GM23338 (cell line): Measurements from ENCODE around the gene TBC1D5. TPM values are rescaled to one million over a fixed set of nuclear protein-coding genes. Genes with fewer than 3 reads are reported as not detected.

ENCODE experiments used
- ATAC-seq: fragments of 200-7000 bp; cut with Tn5 transposase; 3 replicates; pipeline ENCODE4 v1.9.1; 2020
- DNase-seq: peaks from one replicate; pipeline ENCODE4 v3.0.0-alpha.2; 2015; ENCODE audit warnings: low spot score
- H2AFZ ChIP-seq: fragments of 200-600 bp; sonication (generic); 2 replicates; pipeline ENCODE4 v1.8.0; 2016; ENCODE audit warnings: antibody characterized with exemption, mild to moderate bottlenecking, moderate library complexity
- H3F3A ChIP-seq: fragments of 200-600 bp; sonication (generic); replicated peaks from 2 replicates; pipeline ENCODE4 v1.8.0; 2017; ENCODE audit warnings: antibody characterized with exemption, mixed run types, low read depth
- H3K27ac ChIP-seq: fragments of 200-600 bp; sonication (generic); 2 replicates; pipeline ENCODE4 v1.6.1; 2016; ENCODE audit warnings: low read depth
- H3K27me3 ChIP-seq: fragments of 200-600 bp; sonication (generic); 2 replicates; pipeline ENCODE4 v1.8.0; 2016; ENCODE audit warnings: mild to moderate bottlenecking, mixed run types, moderate library complexity; ENCODE audit not compliant: insufficient read depth
- H3K36me3 ChIP-seq: fragments of 200-600 bp; sonication (generic); 2 replicates; pipeline ENCODE4 v1.8.0; 2016; ENCODE audit warnings: mild to moderate bottlenecking; ENCODE audit not compliant: insufficient read depth
- H3K4me1 ChIP-seq: fragments of 200-600 bp; sonication (generic); 2 replicates; pipeline ENCODE4 v1.8.0; 2016; ENCODE audit warnings: mild to moderate bottlenecking, moderate library complexity; ENCODE audit not compliant: insufficient read depth
- H3K4me2 ChIP-seq: fragments of 200-600 bp; sonication (generic); 2 replicates; pipeline ENCODE4 v1.7.1; 2017; ENCODE audit warnings: mixed run types
- H3K4me3 ChIP-seq: fragments of 200-600 bp; sonication (generic); 2 replicates; pipeline ENCODE4 v1.6.1; 2016; ENCODE audit warnings: mixed run types
- H3K79me2 ChIP-seq: fragments of 200-600 bp; sonication (generic); replicated peaks from 2 replicates; pipeline ENCODE4 v1.8.0; 2017; ENCODE audit warnings: mild to moderate bottlenecking; ENCODE audit not compliant: insufficient read depth
- H3K9me2 ChIP-seq: fragments of 200-600 bp; sonication (generic); 2 replicates; pipeline ENCODE4 v1.8.0; 2017; ENCODE audit not compliant: insufficient read depth
- H4K20me1 ChIP-seq: fragments of 200-600 bp; sonication (generic); replicated peaks from 2 replicates; pipeline ENCODE4 v1.8.0; 2017; ENCODE audit warnings: mild to moderate bottlenecking; ENCODE audit not compliant: insufficient read depth
- H3K27ac Mint-ChIP-seq: 2 replicates; pipeline ENCODE4 v1.8.0; 2020; ENCODE audit warnings: inconsistent platforms, mild to moderate bottlenecking, moderate library complexity, mixed read lengths
- H3K27me3 Mint-ChIP-seq: 3 replicates; pipeline ENCODE4 v1.8.0; 2022; ENCODE audit warnings: low read depth, mild to moderate bottlenecking, moderate library complexity, mixed read lengths, inconsistent platforms; ENCODE audit not compliant: insufficient read depth, poor library complexity
- H3K36me3 Mint-ChIP-seq: 3 replicates; pipeline ENCODE4 v1.8.0; 2021; ENCODE audit warnings: low read depth, mild to moderate bottlenecking, inconsistent platforms, moderate library complexity, mixed read lengths
- H3K4me1 Mint-ChIP-seq: 3 replicates; pipeline ENCODE4 v1.8.0; 2020; ENCODE audit warnings: mild to moderate bottlenecking, inconsistent platforms, mixed read lengths
- H3K4me3 Mint-ChIP-seq: 3 replicates; pipeline ENCODE4 v1.8.0; 2021; ENCODE audit warnings: moderate library complexity, mild to moderate bottlenecking, inconsistent platforms, mixed read lengths
- H3K9me3 Mint-ChIP-seq: 3 replicates; pipeline ENCODE4 v1.8.0; 2020; ENCODE audit warnings: moderate library complexity, mild to moderate bottlenecking, inconsistent platforms, mixed read lengths
- CREB1 ChIP-seq: fragments of 250-450 bp; sonication (Bioruptor Pico); IDR thresholded peaks from 2 replicates; pipeline ENCODE4 v1.5.0; 2020; ENCODE audit warnings: low read depth, mild to moderate bottlenecking, moderate library complexity
- EZH2 ChIP-seq: fragments of 200-600 bp; sonication (generic); IDR thresholded peaks from one replicate; pipeline ENCODE4 v1.8.0; 2017; ENCODE audit warnings: antibody characterized with exemption, mild to moderate bottlenecking, low read depth; ENCODE audit not compliant: unreplicated experiment
- EZH2phosphoT487 ChIP-seq: fragments of 200-600 bp; sonication (generic); IDR thresholded peaks from one replicate; pipeline ENCODE4 v1.8.1; 2018; ENCODE audit warnings: antibody characterized with exemption; ENCODE audit not compliant: unreplicated experiment
- JUNB ChIP-seq: IDR thresholded peaks from one replicate; pipeline ENCODE4 v1.6.1; 2016; ENCODE audit warnings: antibody characterized with exemption; ENCODE audit not compliant: unreplicated experiment
- NANOG ChIP-seq: IDR thresholded peaks from 2 replicates; pipeline ENCODE4 v1.6.1; 2016; ENCODE audit warnings: antibody characterized with exemption, borderline replicate concordance
- POLR2AphosphoS5 ChIP-seq: IDR thresholded peaks from 2 replicates; pipeline ENCODE4 v1.6.1; 2016; ENCODE audit warnings: antibody characterized with exemption, low read depth
- STAT1 ChIP-seq: IDR thresholded peaks from one replicate; pipeline ENCODE4 v1.6.1; 2016; ENCODE audit warnings: antibody characterized with exemption; ENCODE audit not compliant: unreplicated experiment
- ZNF114 ChIP-seq: fragments of 250-450 bp; sonication (Bioruptor Pico); IDR thresholded peaks from 2 replicates; pipeline ENCODE4 v1.5.0; 2020; ENCODE audit warnings: mild to moderate bottlenecking, moderate library complexity
- ZNF331 ChIP-seq: fragments of 250-450 bp; sonication (Bioruptor Pico); IDR thresholded peaks from 2 replicates; pipeline ENCODE4 v1.5.0; 2020; ENCODE audit warnings: low read depth, mild to moderate bottlenecking, moderate library complexity
- polyA plus RNA-seq: library from polyadenylated mRNA; unstranded; fragments of >200 nt; fragmentation: Nextera tagmentation; extraction: Ambion mirVana; gene quantifications from 2 replicates; pipeline ENCODE4 v1.2.1, GENCODE V29; 2016
- total RNA-seq: library from RNA; depleted of rRNA; stranded (reverse); fragments of >200 nt; shearing (Covaris generic); gene quantifications from 2 replicates; pipeline ENCODE4 v1.2.3, GENCODE V29; 2014
- TF ChIP-seq, protein P1 (sequence below): IDR thresholded peaks from one replicate; pipeline ENCODE4 v1.6.1; 2018; ENCODE audit warnings: antibody characterized with exemption; ENCODE audit not compliant: unreplicated experiment
- TF ChIP-seq, protein P2 (sequence below): fragments of 250-450 bp; sonication (Bioruptor Pico); IDR thresholded peaks from 2 replicates; pipeline ENCODE4 v1.5.0; 2020; ENCODE audit warnings: mild to moderate bottlenecking, moderate library complexity
- TF ChIP-seq, protein P3 (sequence below), 2 experiments: fragments of 200-600 bp in 1 of 2; sonication (generic) in 1 of 2; conservative IDR thresholded peaks; 2 replicates each; pipeline versions ENCODE4 v1.5.1 to v1.6.1; 2016 to 2017; ENCODE audit warnings: antibody characterized with exemption in 2 of 2, low read depth in 2 of 2, mild to moderate bottlenecking in 2 of 2, moderate library complexity in 1 of 2
- TF ChIP-seq, protein P4 (sequence below): IDR thresholded peaks from 2 replicates; pipeline ENCODE4 v1.6.1; 2016; ENCODE audit warnings: antibody characterized with exemption

TBC1D5 gene
- total and polyA plus RNA-seq, 2 experiments from 2014 or later, result 21.8 to 48.1 TPM

DNA sequence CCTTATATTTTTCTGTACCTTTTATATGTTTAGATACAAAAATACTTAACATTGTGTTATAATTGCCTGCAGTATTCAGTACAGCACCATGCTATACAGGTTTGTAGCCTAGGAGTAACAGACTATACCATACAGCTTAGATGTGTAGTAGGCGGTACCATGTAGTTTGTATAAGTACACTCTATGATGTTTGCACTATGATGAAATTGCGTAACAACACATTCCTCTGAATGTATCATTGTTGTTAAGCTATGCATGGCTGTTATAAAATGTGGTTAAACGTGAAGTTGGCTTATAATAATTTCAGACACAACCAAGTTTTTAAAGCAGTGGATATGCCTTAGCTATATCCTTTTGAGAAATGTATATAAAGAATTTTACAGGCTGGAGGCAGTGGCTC, 529.3 kb downstream of the TBC1D5 start:
- Mint-ChIP-seq H3K36me3 (no peaks in the 10 kb centered on the region), H3K27ac (no peak overlapping the region)
- no peaks in the 10 kb centered on the region for H3K27me3 ChIP-seq

More for the DNA sequence above, 529.3 kb downstream of the TBC1D5 start:
- no peaks in the 10 kb centered on the region for H3K4me1 Mint-ChIP-seq
- Histone ChIP-seq H3K9me2 (no peaks in the 10 kb centered on the region), H4K20me1 (no peaks in the 10 kb centered on the region), H3K79me2 (no peaks in the 10 kb centered on the region), H3K4me1 (no peaks in the 10 kb centered on the region), H3K4me2 (no peak overlapping the region), H3K36me3 (no peaks in the 10 kb centered on the region), H2AFZ (no peak overlapping the region), H3K4me3 (no peak overlapping the region), H3K27ac (no peak overlapping the region), H3F3A (no peaks in the 10 kb centered on the region)
- H3K27me3 Mint-ChIP-seq, result no peaks in the 10 kb centered on the region
- TF ChIP-seq, protein P1, sequence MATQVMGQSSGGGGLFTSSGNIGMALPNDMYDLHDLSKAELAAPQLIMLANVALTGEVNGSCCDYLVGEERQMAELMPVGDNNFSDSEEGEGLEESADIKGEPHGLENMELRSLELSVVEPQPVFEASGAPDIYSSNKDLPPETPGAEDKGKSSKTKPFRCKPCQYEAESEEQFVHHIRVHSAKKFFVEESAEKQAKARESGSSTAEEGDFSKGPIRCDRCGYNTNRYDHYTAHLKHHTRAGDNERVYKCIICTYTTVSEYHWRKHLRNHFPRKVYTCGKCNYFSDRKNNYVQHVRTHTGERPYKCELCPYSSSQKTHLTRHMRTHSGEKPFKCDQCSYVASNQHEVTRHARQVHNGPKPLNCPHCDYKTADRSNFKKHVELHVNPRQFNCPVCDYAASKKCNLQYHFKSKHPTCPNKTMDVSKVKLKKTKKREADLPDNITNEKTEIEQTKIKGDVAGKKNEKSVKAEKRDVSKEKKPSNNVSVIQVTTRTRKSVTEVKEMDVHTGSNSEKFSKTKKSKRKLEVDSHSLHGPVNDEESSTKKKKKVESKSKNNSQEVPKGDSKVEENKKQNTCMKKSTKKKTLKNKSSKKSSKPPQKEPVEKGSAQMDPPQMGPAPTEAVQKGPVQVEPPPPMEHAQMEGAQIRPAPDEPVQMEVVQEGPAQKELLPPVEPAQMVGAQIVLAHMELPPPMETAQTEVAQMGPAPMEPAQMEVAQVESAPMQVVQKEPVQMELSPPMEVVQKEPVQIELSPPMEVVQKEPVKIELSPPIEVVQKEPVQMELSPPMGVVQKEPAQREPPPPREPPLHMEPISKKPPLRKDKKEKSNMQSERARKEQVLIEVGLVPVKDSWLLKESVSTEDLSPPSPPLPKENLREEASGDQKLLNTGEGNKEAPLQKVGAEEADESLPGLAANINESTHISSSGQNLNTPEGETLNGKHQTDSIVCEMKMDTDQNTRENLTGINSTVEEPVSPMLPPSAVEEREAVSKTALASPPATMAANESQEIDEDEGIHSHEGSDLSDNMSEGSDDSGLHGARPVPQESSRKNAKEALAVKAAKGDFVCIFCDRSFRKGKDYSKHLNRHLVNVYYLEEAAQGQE, result no peak
- TF ChIP-seq ZNF114 (CRISPR knock-in tag) (no peak), EZH2phosphoT487 (no peak), ZNF331 (CRISPR knock-in tag) (no peak), STAT1 (no peak), POLR2AphosphoS5 (no peak), CREB1 (no peak), NANOG (no peak), JUNB (no peak), EZH2 (no peak)
- TF ChIP-seq, protein P2, sequence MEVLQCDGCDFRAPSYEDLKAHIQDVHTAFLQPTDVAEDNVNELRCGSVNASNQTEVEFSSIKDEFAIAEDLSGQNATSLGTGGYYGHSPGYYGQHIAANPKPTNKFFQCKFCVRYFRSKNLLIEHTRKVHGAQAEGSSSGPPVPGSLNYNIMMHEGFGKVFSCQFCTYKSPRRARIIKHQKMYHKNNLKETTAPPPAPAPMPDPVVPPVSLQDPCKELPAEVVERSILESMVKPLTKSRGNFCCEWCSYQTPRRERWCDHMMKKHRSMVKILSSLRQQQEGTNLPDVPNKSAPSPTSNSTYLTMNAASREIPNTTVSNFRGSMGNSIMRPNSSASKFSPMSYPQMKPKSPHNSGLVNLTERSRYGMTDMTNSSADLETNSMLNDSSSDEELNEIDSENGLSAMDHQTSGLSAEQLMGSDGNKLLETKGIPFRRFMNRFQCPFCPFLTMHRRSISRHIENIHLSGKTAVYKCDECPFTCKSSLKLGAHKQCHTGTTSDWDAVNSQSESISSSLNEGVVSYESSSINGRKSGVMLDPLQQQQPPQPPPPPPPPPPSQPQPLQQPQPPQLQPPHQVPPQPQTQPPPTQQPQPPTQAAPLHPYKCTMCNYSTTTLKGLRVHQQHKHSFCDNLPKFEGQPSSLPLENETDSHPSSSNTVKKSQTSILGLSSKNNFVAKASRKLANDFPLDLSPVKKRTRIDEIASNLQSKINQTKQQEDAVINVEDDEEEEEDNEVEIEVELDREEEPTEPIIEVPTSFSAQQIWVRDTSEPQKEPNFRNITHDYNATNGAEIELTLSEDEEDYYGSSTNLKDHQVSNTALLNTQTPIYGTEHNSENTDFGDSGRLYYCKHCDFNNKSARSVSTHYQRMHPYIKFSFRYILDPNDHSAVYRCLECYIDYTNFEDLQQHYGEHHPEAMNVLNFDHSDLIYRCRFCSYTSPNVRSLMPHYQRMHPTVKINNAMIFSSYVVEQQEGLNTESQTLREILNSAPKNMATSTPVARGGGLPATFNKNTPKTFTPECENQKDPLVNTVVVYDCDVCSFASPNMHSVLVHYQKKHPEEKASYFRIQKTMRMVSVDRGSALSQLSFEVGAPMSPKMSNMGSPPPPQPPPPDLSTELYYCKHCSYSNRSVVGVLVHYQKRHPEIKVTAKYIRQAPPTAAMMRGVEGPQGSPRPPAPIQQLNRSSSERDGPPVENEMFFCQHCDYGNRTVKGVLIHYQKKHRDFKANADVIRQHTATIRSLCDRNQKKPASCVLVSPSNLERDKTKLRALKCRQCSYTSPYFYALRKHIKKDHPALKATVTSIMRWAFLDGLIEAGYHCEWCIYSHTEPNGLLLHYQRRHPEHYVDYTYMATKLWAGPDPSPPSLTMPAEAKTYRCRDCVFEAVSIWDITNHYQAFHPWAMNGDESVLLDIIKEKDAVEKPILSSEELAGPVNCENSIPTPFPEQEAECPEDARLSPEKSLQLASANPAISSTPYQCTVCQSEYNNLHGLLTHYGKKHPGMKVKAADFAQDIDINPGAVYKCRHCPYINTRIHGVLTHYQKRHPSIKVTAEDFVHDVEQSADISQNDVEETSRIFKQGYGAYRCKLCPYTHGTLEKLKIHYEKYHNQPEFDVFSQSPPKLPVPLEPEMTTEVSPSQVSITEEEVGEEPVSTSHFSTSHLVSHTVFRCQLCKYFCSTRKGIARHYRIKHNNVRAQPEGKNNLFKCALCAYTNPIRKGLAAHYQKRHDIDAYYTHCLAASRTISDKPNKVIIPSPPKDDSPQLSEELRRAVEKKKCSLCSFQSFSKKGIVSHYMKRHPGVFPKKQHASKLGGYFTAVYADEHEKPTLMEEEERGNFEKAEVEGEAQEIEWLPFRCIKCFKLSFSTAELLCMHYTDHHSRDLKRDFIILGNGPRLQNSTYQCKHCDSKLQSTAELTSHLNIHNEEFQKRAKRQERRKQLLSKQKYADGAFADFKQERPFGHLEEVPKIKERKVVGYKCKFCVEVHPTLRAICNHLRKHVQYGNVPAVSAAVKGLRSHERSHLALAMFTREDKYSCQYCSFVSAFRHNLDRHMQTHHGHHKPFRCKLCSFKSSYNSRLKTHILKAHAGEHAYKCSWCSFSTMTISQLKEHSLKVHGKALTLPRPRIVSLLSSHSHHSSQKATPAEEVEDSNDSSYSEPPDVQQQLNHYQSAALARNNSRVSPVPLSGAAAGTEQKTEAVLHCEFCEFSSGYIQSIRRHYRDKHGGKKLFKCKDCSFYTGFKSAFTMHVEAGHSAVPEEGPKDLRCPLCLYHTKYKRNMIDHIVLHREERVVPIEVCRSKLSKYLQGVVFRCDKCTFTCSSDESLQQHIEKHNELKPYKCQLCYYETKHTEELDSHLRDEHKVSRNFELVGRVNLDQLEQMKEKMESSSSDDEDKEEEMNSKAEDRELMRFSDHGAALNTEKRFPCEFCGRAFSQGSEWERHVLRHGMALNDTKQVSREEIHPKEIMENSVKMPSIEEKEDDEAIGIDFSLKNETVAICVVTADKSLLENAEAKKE (CRISPR knock-in tag), result no peak
- TF ChIP-seq, protein P3, sequence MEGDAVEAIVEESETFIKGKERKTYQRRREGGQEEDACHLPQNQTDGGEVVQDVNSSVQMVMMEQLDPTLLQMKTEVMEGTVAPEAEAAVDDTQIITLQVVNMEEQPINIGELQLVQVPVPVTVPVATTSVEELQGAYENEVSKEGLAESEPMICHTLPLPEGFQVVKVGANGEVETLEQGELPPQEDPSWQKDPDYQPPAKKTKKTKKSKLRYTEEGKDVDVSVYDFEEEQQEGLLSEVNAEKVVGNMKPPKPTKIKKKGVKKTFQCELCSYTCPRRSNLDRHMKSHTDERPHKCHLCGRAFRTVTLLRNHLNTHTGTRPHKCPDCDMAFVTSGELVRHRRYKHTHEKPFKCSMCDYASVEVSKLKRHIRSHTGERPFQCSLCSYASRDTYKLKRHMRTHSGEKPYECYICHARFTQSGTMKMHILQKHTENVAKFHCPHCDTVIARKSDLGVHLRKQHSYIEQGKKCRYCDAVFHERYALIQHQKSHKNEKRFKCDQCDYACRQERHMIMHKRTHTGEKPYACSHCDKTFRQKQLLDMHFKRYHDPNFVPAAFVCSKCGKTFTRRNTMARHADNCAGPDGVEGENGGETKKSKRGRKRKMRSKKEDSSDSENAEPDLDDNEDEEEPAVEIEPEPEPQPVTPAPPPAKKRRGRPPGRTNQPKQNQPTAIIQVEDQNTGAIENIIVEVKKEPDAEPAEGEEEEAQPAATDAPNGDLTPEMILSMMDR (conservative IDR thresholded peaks at IDR 0.05; ENCODE audit: low read depth in 2 of 2), result no peak
- TF ChIP-seq, protein P4, sequence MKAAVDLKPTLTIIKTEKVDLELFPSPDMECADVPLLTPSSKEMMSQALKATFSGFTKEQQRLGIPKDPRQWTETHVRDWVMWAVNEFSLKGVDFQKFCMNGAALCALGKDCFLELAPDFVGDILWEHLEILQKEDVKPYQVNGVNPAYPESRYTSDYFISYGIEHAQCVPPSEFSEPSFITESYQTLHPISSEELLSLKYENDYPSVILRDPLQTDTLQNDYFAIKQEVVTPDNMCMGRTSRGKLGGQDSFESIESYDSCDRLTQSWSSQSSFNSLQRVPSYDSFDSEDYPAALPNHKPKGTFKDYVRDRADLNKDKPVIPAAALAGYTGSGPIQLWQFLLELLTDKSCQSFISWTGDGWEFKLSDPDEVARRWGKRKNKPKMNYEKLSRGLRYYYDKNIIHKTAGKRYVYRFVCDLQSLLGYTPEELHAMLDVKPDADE, result no peak
- no peaks in the 10 kb centered on the region for H3K9me3 Mint-ChIP-seq
- no peak overlapping the region for H3K4me3 Mint-ChIP-seq
- ATAC-seq (no peak), DNase-seq (no peak)
